KMS-11 (cell line): ENCODE results near the gene TANC1.

ENCODE experiments used
- H2AFZ ChIP-seq: fragments of 200-600 bp; sonication (generic); 2 replicates; pipeline ENCODE4 v1.6.1; 2016; ENCODE audit warnings: antibody characterized with exemption, mixed run types, low read depth
- H3K27ac ChIP-seq: fragments of 200-600 bp; sonication (generic); 2 replicates; pipeline ENCODE4 v1.6.1; 2016; ENCODE audit warnings: mild to moderate bottlenecking, mixed run types
- H3K27me3 ChIP-seq: fragments of 200-600 bp; sonication (generic); 2 replicates; pipeline ENCODE4 v1.6.1; 2017; ENCODE audit warnings: mild to moderate bottlenecking, low read depth, mixed run types, moderate library complexity; ENCODE audit not compliant: insufficient read depth
- H3K36me3 ChIP-seq: fragments of 200-600 bp; sonication (generic); 2 replicates; pipeline ENCODE4 v1.6.1; 2017; ENCODE audit warnings: mild to moderate bottlenecking, mixed run types; ENCODE audit not compliant: insufficient read depth
- H3K4me1 ChIP-seq: fragments of 200-600 bp; sonication (generic); 2 replicates; pipeline ENCODE4 v1.6.1; 2016; ENCODE audit warnings: mild to moderate bottlenecking, low read depth, mixed run types; ENCODE audit not compliant: poor library complexity, severe bottlenecking
- H3K4me2 ChIP-seq: fragments of 200-600 bp; sonication (generic); 2 replicates; pipeline ENCODE4 v1.7.0; 2016; ENCODE audit warnings: mild to moderate bottlenecking, mixed run types
- H3K4me3 ChIP-seq: fragments of 200-600 bp; sonication (generic); IDR thresholded peaks from 2 replicates; pipeline ENCODE4 v1.6.1; 2017; ENCODE audit warnings: low read depth, low read length, mixed read lengths; ENCODE audit not compliant: insufficient read depth
- H3K79me2 ChIP-seq: fragments of 200-600 bp; sonication (generic); 2 replicates; pipeline ENCODE4 v1.6.1; 2016; ENCODE audit warnings: low read depth, mixed run types; ENCODE audit not compliant: insufficient read depth
- H3K9ac ChIP-seq: fragments of 200-600 bp; sonication (generic); 2 replicates; pipeline ENCODE4 v1.6.1; 2016; ENCODE audit warnings: mild to moderate bottlenecking, mixed run types
- H4K20me1 ChIP-seq: fragments of 200-600 bp; sonication (generic); 2 replicates; pipeline ENCODE4 v1.6.1; 2016; ENCODE audit warnings: mild to moderate bottlenecking, mixed run types; ENCODE audit not compliant: insufficient read depth
- TF ChIP-seq, protein P1 (sequence below): fragments of 200-600 bp; sonication (generic); conservative IDR thresholded peaks from 2 replicates; pipeline ENCODE4 v1.6.1; 2017; ENCODE audit warnings: low read depth, mild to moderate bottlenecking, antibody characterized with exemption, low read length, moderate library complexity, mixed read lengths

Gene TANC1

DNA sequence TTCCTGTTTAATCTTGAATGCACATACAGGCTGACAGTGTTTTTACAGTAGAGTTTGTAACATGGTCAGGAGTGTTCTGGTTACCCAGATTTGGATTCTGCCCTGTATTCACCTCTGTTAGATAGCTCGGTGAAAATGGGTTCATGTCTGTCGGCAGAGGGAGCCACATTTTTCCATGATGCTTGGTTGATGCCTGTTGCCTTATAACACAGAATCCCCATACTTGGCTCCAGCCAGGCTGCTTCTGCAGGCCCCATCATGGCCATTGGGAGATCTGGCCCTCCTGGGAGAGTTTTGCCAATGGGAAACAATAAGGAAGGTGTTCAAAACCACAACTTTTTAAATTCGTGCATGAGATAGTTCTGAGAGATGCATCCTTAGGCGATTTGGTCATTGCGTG, 240.0 kb downstream of the TANC1 start:
- Histone ChIP-seq H2AFZ (no peak overlapping the region), H3K36me3 (no peaks in the 10 kb centered on the region), H3K79me2 (no peaks in the 10 kb centered on the region), H3K27me3 (no peaks in the 10 kb centered on the region), H3K9ac (no peak overlapping the region), H3K27ac (no peak overlapping the region), H4K20me1 (no peaks in the 10 kb centered on the region), H3K4me2 (no peak overlapping the region), H3K4me3 (no peak overlapping the region), H3K4me1 (peaks cover 21% of the 10 kb centered on the region)
- TF ChIP-seq, protein P1, sequence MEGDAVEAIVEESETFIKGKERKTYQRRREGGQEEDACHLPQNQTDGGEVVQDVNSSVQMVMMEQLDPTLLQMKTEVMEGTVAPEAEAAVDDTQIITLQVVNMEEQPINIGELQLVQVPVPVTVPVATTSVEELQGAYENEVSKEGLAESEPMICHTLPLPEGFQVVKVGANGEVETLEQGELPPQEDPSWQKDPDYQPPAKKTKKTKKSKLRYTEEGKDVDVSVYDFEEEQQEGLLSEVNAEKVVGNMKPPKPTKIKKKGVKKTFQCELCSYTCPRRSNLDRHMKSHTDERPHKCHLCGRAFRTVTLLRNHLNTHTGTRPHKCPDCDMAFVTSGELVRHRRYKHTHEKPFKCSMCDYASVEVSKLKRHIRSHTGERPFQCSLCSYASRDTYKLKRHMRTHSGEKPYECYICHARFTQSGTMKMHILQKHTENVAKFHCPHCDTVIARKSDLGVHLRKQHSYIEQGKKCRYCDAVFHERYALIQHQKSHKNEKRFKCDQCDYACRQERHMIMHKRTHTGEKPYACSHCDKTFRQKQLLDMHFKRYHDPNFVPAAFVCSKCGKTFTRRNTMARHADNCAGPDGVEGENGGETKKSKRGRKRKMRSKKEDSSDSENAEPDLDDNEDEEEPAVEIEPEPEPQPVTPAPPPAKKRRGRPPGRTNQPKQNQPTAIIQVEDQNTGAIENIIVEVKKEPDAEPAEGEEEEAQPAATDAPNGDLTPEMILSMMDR: no peak

DNA sequence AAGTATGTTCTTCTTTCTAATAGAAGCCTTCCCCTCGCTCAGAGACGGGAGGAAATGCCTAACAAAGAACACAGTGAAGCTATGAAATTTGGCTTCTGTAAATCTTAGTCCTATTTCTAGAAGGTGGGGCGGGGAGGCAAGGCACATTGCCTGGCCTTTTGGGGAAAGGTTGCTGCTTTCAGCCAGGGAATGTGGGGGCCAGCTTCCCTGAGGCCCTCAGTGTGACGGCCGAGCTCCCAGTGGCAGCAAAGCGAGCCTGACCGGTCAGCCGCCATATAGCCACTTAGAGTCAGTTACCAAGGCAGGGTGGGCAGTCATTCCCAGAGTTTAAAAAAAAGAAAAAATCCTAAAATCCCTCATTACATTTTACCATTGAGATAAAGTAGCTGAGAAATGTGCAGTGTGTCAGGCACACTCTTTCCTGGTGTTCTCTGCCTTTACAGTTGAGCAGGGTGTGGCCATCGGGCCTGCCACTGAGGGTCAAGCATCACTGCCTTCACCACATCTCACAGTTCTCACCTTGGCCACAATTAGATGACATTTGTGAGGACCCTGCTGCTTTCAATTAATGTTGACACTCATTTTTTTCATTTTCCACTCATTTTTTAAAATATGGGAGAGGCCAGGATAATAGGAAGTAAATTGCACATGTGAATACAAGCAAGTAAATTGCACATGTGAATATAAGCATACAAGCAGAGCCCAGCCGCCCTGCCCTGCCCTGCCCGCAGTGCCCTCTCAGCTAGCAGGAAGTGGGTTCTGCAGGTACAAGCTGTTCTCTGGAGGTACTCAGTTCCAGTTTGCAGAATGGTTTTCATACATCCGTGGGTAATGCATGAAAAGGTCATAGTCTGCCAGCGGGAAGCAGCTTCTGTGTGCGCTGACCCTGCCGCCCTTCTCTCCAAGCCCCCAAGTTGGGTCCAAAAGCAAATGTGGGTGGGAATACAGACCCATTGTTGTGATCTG, 241.2 kb downstream of the TANC1 start:
- TF ChIP-seq, protein P1: no peak
- Histone ChIP-seq H3K4me1 (peaks cover 21% of the 10 kb centered on the region), H3K9ac (no peak overlapping the region), H3K27ac (no peak overlapping the region), H4K20me1 (no peaks in the 10 kb centered on the region), H3K27me3 (no peaks in the 10 kb centered on the region), H3K36me3 (no peaks in the 10 kb centered on the region), H2AFZ (no peak overlapping the region), H3K79me2 (no peaks in the 10 kb centered on the region), H3K4me2 (no peak overlapping the region), H3K4me3 (no peak overlapping the region)

DNA sequence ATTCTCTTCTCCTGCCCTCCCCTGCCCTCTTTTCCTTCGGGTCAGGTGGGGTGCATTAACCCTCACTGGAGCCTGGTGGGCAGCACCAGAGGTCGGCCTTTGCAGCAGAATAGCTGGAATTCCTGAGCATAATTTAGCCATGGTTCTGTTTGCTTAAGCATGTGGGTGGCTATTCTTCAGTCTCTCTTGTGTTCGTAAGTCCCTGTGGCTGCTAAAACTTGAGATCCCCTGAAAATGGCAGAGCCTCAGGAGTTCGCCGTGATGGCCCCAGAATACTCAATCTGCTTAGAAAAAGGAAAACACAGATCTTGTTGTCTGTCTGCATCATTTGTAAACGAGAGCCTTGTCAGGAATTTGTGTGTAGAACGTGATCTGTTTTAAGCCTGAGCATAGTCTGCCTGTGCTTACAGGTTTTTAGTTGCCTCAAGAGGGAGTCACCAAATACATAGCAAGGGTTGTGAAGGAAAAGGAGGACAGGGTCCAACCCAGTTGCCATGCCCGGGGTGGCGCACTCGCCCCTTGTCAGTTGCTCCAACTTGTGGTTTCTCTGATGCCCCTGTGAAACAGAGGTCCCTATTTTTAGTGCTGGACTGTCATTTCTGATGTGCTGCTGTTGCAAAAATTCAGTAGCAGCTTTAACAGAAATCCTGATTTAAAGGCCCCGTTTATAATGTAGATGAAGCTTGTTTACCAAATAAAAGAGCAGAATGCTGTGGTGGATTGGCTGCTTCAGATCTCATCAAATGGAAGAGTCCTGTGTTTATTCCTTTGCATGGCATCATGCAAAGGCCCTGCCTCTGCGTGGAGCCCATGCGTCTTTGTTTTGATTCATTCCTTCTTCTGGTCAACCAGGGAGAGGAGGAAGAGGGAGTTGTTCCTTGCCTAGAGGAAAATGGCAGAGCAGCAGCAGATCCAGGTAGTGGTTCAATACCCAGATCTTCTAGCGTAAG, 243.3 kb downstream of the TANC1 start:
- peaks cover 21% of the 10 kb centered on the region for H3K4me1 ChIP-seq
- H3K4me2 ChIP-seq: peak overlapping the region; percentile 50; the same call in 1 of the 2 replicates
- TF ChIP-seq, protein P1: no peak
- H3K9ac ChIP-seq: no peak overlapping the region; the same call in 1 of the 2 replicates
- no peaks in the 10 kb centered on the region for H4K20me1 ChIP-seq
- no peaks in the 10 kb centered on the region for H3K27me3 ChIP-seq
- H3K4me3 ChIP-seq: no peak overlapping the region
- no peaks in the 10 kb centered on the region for H3K79me2 ChIP-seq
- no peak overlapping the region for H2AFZ ChIP-seq
- no peaks in the 10 kb centered on the region for H3K36me3 ChIP-seq
- peak overlapping the region; percentile 26; the same call in 1 of the 2 replicates for H3K27ac ChIP-seq

DNA sequence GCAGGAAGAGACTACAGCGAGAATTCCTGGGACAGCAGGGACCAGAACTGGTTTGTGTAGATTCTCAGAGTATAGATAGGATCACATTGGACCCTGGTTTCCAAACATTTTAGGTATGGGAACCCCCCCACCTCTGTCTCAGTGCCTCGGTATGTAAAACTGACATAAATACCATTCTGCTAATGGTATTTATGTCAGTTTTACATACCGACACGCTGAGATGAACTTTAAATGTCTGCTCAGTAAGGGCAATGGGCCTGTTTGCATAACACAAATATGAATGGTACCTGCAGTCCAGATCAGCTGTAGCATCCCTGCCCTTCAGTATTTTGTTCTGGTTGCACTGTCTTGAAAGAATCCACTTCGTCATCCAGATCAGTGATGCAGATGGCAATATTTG, 244.9 kb downstream of the TANC1 start:
- Histone ChIP-seq H3K4me1 (peaks cover 21% of the 10 kb centered on the region), H3K79me2 (no peaks in the 10 kb centered on the region), H3K27me3 (no peaks in the 10 kb centered on the region), H3K4me2 (no peak overlapping the region), H3K27ac (no peak overlapping the region), H3K9ac (no peak overlapping the region), H3K36me3 (no peaks in the 10 kb centered on the region), H3K4me3 (no peak overlapping the region), H2AFZ (no peak overlapping the region), H4K20me1 (no peaks in the 10 kb centered on the region)
- TF ChIP-seq, protein P1: no peak
